Erythroblast (primary cell): Measurements from ENCODE around the gene TRPM3.

Source experiments
- GATA1 ChIP-seq: IDR thresholded peaks from 2 replicates; pipeline ENCODE4 v1.6.1; 2011; ENCODE audit warnings: low read depth, mild to moderate bottlenecking, control low read depth, low read length, moderate library complexity
- POLR2A ChIP-seq: IDR thresholded peaks from 2 replicates; pipeline ENCODE4 v1.6.1; 2011; ENCODE audit warnings: mild to moderate bottlenecking, low read length

- TF ChIP-seq POLR2A (no peak), GATA1 (no peak)
These were observed 523.5 kb downstream of the TRPM3 start for GRCh38 chr9:70597886-70598285.
